K562 (cell line): ENCODE measurements around the gene KCND3. TPM values are rescaled to one million over a fixed set of nuclear protein-coding genes. Genes with fewer than 3 reads are reported as not detected.

ENCODE experiments used
- ARID1B ChIP-seq: fragments of 450-650 bp; IDR thresholded peaks from 2 replicates; pipeline ENCODE4 v1.6.1; 2016; ENCODE audit warnings: antibody characterized with exemption, mild to moderate bottlenecking, inconsistent platforms
- CCNT2 ChIP-seq: IDR thresholded peaks from 2 replicates; pipeline ENCODE4 v1.6.1; 2011; ENCODE audit warnings: borderline replicate concordance, low read depth, mild to moderate bottlenecking, moderate library complexity, mixed read lengths, low read length; ENCODE audit not compliant: insufficient read length; ENCODE audit errors: extremely low read depth
- CEBPB ChIP-seq: fragments of 450-650 bp; IDR thresholded peaks from 2 replicates; pipeline ENCODE4 v1.6.1; 2016; ENCODE audit warnings: missing genetic modification characterization, missing compliant biosample characterization
- DEAF1 ChIP-seq: fragments of 450-650 bp; formaldehyde crosslinking; IDR thresholded peaks from 2 replicates; pipeline ENCODE4 v1.4.0; 2020; ENCODE audit warnings: mild to moderate bottlenecking, moderate library complexity
- ILF3 ChIP-seq: fragments of 450-650 bp; IDR thresholded peaks from 2 replicates; pipeline ENCODE4 v1.6.1; 2018; ENCODE audit warnings: antibody characterized with exemption, mild to moderate bottlenecking, moderate library complexity, borderline replicate concordance
- JUND ChIP-seq, 2 experiments: IDR thresholded peaks; 2 replicates in 1 of 2; 3 replicates in 1 of 2; pipeline ENCODE4 v1.6.1; 2011; ENCODE audit warnings: borderline replicate concordance in 2 of 2, low read depth in 2 of 2, low read length in 2 of 2, improper control_type of control experiment in 1 of 2, missing biosample characterization in 1 of 2, missing genetic modification characterization in 1 of 2, missing genetic modification reagents in 1 of 2
- MEF2A ChIP-seq: IDR thresholded peaks from 2 replicates; pipeline ENCODE4 v1.6.1; 2011; ENCODE audit warnings: low read depth, mild to moderate bottlenecking, low read length, moderate library complexity; ENCODE audit not compliant: control insufficient read depth
- NCOA6 ChIP-seq: fragments of 450-650 bp; IDR thresholded peaks from 2 replicates; pipeline ENCODE4 v1.6.1; 2017; ENCODE audit warnings: mild to moderate bottlenecking
- NEUROD1 ChIP-seq: fragments of 150-350 bp; IDR thresholded peaks from 2 replicates; pipeline ENCODE4 v1.6.1; 2014; ENCODE audit warnings: borderline replicate concordance, low read length, low read depth; ENCODE audit not compliant: partially characterized antibody
- NR3C1 ChIP-seq: sonication (generic); formaldehyde crosslinking; IDR thresholded peaks from 2 replicates; pipeline ENCODE4 v1.8.1; 2022; ENCODE audit warnings: missing genetic modification reagents
- PPARD ChIP-seq: fragments of 250-450 bp; sonication (Bioruptor Pico); IDR thresholded peaks from 2 replicates; pipeline ENCODE4 v1.8.0; 2022; ENCODE audit warnings: inconsistent platforms, mild to moderate bottlenecking, moderate library complexity
- RFX1 ChIP-seq: fragments of 450-650 bp; IDR thresholded peaks from 2 replicates; pipeline ENCODE4 v1.6.1; 2016; ENCODE audit warnings: mild to moderate bottlenecking, moderate library complexity
- SAFB2 ChIP-seq: fragments of 200-400 bp; formaldehyde crosslinking; IDR thresholded peaks from 2 replicates; pipeline ENCODE4 v1.6.1; 2018; ENCODE audit warnings: borderline replicate concordance, low read length, low read depth, moderate library complexity; ENCODE audit not compliant: severe bottlenecking
- SMAD2 ChIP-seq: fragments of 150-350 bp; IDR thresholded peaks from 2 replicates; pipeline ENCODE4 v1.6.1; 2014; ENCODE audit warnings: low read depth, mild to moderate bottlenecking, low read length
- SMAD4 ChIP-seq: fragments of 250-450 bp; sonication (Bioruptor Pico); conservative IDR thresholded peaks from 2 replicates; pipeline ENCODE4 v1.8.0; 2021; ENCODE audit warnings: inconsistent platforms, mild to moderate bottlenecking, moderate library complexity
- U2AF1 ChIP-seq: fragments of 200-400 bp; formaldehyde crosslinking; optimal IDR thresholded peaks from 2 replicates; pipeline ENCODE3; 2017; ENCODE audit warnings: mild to moderate bottlenecking, low read depth, low read length, moderate library complexity
- ZFX ChIP-seq: sonication (generic); formaldehyde crosslinking; IDR thresholded peaks from 2 replicates; pipeline ENCODE4 v1.8.0; 2022; ENCODE audit warnings: mild to moderate bottlenecking, missing genetic modification reagents, moderate library complexity
- ZNF224 ChIP-seq: sonication (generic); formaldehyde crosslinking; IDR thresholded peaks from 2 replicates; pipeline ENCODE4 v1.8.0; 2022; ENCODE audit warnings: mild to moderate bottlenecking, missing genetic modification reagents
- ZNF253 ChIP-seq: fragments of 250-450 bp; sonication (Bioruptor Pico); conservative IDR thresholded peaks from 2 replicates; pipeline ENCODE4 v1.6.1; 2021; ENCODE audit warnings: mild to moderate bottlenecking
- ZNF507 ChIP-seq: conservative IDR thresholded peaks from 2 replicates; pipeline ENCODE4 v1.6.1; 2017; ENCODE audit warnings: missing genetic modification characterization, missing compliant biosample characterization
- ZNF589 ChIP-seq: fragments of 200-800 bp; sonication (Bioruptor generic); IDR thresholded peaks from 2 replicates; pipeline ENCODE4 v1.6.1; 2016; ENCODE audit warnings: low read depth, missing genetic modification characterization, missing compliant biosample characterization
- ZNF778 ChIP-seq: fragments of 450-650 bp; formaldehyde crosslinking; IDR thresholded peaks from 2 replicates; pipeline ENCODE4 v1.4.0; 2020; ENCODE audit warnings: mild to moderate bottlenecking, moderate library complexity
- polyA plus RNA-seq, 8 experiments: library from polyadenylated mRNA; depleted of rRNA in 4 of 8; stranded (reverse) in 5 of 8; unstranded in 3 of 8; fragments of >200 nt; fragmentation: Nextera tagmentation in 2 of 8; fragmentation: Illumina TruSeq in 1 of 8; extraction: Ambion mirVana in 2 of 8; extraction: Trizol in 1 of 8; gene quantifications; 2 replicates each; pipeline versions ENCODE4 v1.2.1 to v1.2.3, GENCODE V29; 2011 to 2014; ENCODE audit warnings: inconsistent platforms in 1 of 8, missing spikeins in 1 of 8
- total RNA-seq, 7 experiments: library from RNA; depleted of rRNA in 6 of 7; stranded (reverse); fragments of >200 nt in 6 of 7; fragmentation: Illumina TruSeq in 2 of 7; extraction: Trizol in 2 of 7; gene quantifications; 2 replicates each; pipeline versions ENCODE4 v1.2.1 to v1.2.3, GENCODE V29; 2011 to 2021; ENCODE audit warnings: low replicate concordance in 1 of 7
- TF ChIP-seq, protein P1 (sequence below): sonication (generic); formaldehyde crosslinking; IDR thresholded peaks from 2 replicates; pipeline ENCODE4 v1.8.1; 2023; ENCODE audit warnings: mild to moderate bottlenecking, missing genetic modification reagents
- TF ChIP-seq, protein P2 (sequence below), 3 experiments: IDR thresholded peaks in 2 of 3; conservative IDR thresholded peaks in 1 of 3; 2 replicates each; pipeline ENCODE4 v1.5.1; 2011 to 2012; ENCODE audit warnings: low read length in 3 of 3, mild to moderate bottlenecking in 3 of 3, control low read depth in 2 of 3, improper control_type of control experiment in 1 of 3, inconsistent platforms in 1 of 3, low read depth in 1 of 3, mixed read lengths in 1 of 3, moderate library complexity in 1 of 3; ENCODE audit not compliant: insufficient read depth in 2 of 3

Gene KCND3
- total and polyA plus RNA-seq, 9 of the 15 experiments (the other 6 are each of a cell fraction or from before 2014, with no cell fraction given), result not detected

GRCh38 chr1:111769517-111770146 lies 219.8 kb downstream of the KCND3 start (continued):
- TF ChIP-seq U2AF1 (no peak), MEF2A (no peak), ZFX (CRISPR knock-in tag) (no peak), PPARD (CRISPR knock-in tag) (no peak), CCNT2 (no peak), ARID1B (no peak), ZNF589 (no peak), NCOA6 (no peak), SAFB2 (no peak), NEUROD1 (no peak), RFX1 (no peak), ZNF507 (tag) (no peak), ILF3 (peak; percentile 49; the same call in 1 of the 2 replicates), SMAD2 (no peak), ZNF253 (CRISPR knock-in tag) (no peak), ZNF778 (CRISPR knock-in tag) (no peak), SMAD4 (CRISPR knock-in tag) (no peak), ZNF224 (CRISPR knock-in tag) (no peak), JUND (IDR thresholded peaks at IDR 0.05; ENCODE audit: borderline replicate concordance, low read depth, low read length) (0 out of 2 replicates have a peak, but pooled peaks have one; percentile 13), JUND (tag; IDR thresholded peaks at IDR 0.05; ENCODE audit: borderline replicate concordance, low read depth, low read length) (no peak), DEAF1 (peak; percentile 85; the same call in 1 of the 2 replicates), NR3C1 (no peak), CEBPB (tag) (peak; percentile 96)
- TF ChIP-seq, protein P1, sequence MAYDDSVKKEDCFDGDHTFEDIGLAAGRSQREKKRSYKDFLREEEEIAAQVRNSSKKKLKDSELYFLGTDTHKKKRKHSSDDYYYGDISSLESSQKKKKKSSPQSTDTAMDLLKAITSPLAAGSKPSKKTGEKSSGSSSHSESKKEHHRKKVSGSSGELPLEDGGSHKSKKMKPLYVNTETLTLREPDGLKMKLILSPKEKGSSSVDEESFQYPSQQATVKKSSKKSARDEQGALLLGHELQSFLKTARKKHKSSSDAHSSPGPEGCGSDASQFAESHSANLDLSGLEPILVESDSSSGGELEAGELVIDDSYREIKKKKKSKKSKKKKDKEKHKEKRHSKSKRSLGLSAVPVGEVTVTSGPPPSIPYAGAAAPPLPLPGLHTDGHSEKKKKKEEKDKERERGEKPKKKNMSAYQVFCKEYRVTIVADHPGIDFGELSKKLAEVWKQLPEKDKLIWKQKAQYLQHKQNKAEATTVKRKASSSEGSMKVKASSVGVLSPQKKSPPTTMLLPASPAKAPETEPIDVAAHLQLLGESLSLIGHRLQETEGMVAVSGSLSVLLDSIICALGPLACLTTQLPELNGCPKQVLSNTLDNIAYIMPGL (CRISPR knock-in tag), result 0 out of 2 replicates have a peak, but pooled peaks have one; percentile 39
- TF ChIP-seq, protein P2, sequence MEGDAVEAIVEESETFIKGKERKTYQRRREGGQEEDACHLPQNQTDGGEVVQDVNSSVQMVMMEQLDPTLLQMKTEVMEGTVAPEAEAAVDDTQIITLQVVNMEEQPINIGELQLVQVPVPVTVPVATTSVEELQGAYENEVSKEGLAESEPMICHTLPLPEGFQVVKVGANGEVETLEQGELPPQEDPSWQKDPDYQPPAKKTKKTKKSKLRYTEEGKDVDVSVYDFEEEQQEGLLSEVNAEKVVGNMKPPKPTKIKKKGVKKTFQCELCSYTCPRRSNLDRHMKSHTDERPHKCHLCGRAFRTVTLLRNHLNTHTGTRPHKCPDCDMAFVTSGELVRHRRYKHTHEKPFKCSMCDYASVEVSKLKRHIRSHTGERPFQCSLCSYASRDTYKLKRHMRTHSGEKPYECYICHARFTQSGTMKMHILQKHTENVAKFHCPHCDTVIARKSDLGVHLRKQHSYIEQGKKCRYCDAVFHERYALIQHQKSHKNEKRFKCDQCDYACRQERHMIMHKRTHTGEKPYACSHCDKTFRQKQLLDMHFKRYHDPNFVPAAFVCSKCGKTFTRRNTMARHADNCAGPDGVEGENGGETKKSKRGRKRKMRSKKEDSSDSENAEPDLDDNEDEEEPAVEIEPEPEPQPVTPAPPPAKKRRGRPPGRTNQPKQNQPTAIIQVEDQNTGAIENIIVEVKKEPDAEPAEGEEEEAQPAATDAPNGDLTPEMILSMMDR (IDR thresholded peaks at IDR 0.05 in 2 of 3, conservative IDR thresholded peaks at IDR 0.05 in 1 of 3; ENCODE audit: insufficient read depth in 2 of 3, low read depth in 1 of 3, low read length in 3 of 3), result peak; percentile 68 to 96 (median 82)
